ENCODE results near the gene FIZ1.
A peak's percentile ranks its signal among the peaks of the same experiment; 100 is the strongest.

FIZ1 gene

DNA sequence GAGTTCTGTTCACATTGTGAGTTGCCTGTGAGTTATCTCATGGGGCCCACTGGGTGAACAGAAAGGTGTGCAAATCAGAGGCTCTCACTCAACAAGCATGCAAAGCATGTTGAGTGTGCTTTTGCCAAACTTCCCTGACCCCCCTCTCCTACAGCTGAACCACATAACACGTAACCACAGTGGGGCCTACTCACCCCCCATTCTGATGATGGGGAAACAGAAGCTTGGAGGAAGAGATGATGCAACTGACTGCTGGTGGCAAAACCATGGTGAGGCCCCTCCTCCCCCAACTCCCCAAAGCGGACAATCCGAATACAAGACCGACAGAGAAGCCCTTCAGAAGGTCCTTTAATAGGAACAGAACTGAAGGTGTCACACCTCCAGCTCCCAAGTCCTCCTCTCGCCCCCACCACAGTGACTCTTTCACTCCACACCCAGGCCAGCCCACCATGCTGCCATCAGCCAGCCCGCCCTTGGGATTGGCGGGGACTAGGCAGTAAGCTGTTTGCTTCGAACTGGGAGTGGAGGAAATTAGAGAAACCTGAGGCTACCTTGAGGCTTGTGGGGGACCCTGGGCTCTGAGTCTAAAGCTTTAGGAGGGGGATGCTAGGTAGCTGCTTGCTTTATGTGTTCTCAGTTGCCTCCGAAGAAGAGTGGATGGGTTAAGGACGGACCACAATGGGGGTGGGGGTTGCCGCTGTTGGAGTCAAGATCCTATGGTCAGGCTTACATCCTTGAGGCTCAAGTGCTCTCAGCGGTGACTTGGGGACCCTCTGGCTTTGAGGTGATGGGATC lies 21.3 kb upstream of the FIZ1 start:
- H3K4me3 ChIP-seq (replicated peaks; ENCODE audit: insufficient read depth, low read length) = no peak overlapping the region
- H3K27ac ChIP-seq (replicated peaks) = peak overlapping the region; percentile 72
- no peaks in the 10 kb centered on the region for H3K27me3 ChIP-seq (ENCODE audit: insufficient read depth, poor library complexity, severe bottlenecking)
- TF ChIP-seq SPI1 (IDR thresholded peaks at IDR 0.05; ENCODE audit: borderline replicate concordance, low read depth) = no peak
- peak; percentile 91 for TF ChIP-seq POLR2AphosphoS5 (IDR thresholded peaks at IDR 0.05; ENCODE audit: low read depth)
- peak; percentile 95 to 96 for DNase-seq (ENCODE audit: low read depth in 1 of 2, low spot score in 1 of 2)

DNA sequence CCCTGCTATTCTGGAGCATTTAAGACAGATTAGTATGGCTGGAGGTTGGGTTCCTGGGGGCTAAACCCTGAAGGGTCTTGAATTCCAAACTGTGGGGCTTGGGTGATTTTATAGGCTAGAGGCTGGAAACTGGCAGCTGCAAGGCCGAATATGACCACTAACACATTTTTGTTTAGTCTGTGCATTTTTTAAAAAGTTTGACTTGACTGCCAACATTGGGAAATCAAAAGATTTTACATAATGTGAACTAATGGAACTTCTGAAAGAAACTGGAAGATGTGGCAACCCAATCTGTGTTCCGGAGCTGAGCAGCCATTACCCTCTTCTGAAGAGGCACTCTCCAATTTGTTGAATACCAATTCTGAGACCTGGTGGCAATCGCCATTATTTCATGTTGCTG lies 20.0 kb upstream of the FIZ1 start:
- H3K27ac ChIP-seq (replicated peaks) = peak overlapping the region; percentile 72
- DNase-seq (ENCODE audit: low read depth in 1 of 2, low spot score in 1 of 2) = peak in 1 of 2 experiments; percentile 38
- TF ChIP-seq SPI1 (IDR thresholded peaks at IDR 0.05; ENCODE audit: borderline replicate concordance, low read depth) (no peak), POLR2AphosphoS5 (IDR thresholded peaks at IDR 0.05; ENCODE audit: low read depth) (no peak; the same call in 1 of the 2 replicates), GABPA (IDR thresholded peaks at IDR 0.05; ENCODE audit: low read depth) (no peak)
- TF ChIP-seq, protein P1, sequence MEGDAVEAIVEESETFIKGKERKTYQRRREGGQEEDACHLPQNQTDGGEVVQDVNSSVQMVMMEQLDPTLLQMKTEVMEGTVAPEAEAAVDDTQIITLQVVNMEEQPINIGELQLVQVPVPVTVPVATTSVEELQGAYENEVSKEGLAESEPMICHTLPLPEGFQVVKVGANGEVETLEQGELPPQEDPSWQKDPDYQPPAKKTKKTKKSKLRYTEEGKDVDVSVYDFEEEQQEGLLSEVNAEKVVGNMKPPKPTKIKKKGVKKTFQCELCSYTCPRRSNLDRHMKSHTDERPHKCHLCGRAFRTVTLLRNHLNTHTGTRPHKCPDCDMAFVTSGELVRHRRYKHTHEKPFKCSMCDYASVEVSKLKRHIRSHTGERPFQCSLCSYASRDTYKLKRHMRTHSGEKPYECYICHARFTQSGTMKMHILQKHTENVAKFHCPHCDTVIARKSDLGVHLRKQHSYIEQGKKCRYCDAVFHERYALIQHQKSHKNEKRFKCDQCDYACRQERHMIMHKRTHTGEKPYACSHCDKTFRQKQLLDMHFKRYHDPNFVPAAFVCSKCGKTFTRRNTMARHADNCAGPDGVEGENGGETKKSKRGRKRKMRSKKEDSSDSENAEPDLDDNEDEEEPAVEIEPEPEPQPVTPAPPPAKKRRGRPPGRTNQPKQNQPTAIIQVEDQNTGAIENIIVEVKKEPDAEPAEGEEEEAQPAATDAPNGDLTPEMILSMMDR (IDR thresholded peaks at IDR 0.05; ENCODE audit: insufficient read depth, low read length) = no peak
- TF ChIP-seq, protein P2, sequence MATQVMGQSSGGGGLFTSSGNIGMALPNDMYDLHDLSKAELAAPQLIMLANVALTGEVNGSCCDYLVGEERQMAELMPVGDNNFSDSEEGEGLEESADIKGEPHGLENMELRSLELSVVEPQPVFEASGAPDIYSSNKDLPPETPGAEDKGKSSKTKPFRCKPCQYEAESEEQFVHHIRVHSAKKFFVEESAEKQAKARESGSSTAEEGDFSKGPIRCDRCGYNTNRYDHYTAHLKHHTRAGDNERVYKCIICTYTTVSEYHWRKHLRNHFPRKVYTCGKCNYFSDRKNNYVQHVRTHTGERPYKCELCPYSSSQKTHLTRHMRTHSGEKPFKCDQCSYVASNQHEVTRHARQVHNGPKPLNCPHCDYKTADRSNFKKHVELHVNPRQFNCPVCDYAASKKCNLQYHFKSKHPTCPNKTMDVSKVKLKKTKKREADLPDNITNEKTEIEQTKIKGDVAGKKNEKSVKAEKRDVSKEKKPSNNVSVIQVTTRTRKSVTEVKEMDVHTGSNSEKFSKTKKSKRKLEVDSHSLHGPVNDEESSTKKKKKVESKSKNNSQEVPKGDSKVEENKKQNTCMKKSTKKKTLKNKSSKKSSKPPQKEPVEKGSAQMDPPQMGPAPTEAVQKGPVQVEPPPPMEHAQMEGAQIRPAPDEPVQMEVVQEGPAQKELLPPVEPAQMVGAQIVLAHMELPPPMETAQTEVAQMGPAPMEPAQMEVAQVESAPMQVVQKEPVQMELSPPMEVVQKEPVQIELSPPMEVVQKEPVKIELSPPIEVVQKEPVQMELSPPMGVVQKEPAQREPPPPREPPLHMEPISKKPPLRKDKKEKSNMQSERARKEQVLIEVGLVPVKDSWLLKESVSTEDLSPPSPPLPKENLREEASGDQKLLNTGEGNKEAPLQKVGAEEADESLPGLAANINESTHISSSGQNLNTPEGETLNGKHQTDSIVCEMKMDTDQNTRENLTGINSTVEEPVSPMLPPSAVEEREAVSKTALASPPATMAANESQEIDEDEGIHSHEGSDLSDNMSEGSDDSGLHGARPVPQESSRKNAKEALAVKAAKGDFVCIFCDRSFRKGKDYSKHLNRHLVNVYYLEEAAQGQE (IDR thresholded peaks at IDR 0.05; ENCODE audit: insufficient replicate concordance, low read depth) = no peak
- no peak overlapping the region for H3K4me3 ChIP-seq (replicated peaks; ENCODE audit: insufficient read depth, low read length)
- no peaks in the 10 kb centered on the region for H3K27me3 ChIP-seq (ENCODE audit: insufficient read depth, poor library complexity, severe bottlenecking)

DNA sequence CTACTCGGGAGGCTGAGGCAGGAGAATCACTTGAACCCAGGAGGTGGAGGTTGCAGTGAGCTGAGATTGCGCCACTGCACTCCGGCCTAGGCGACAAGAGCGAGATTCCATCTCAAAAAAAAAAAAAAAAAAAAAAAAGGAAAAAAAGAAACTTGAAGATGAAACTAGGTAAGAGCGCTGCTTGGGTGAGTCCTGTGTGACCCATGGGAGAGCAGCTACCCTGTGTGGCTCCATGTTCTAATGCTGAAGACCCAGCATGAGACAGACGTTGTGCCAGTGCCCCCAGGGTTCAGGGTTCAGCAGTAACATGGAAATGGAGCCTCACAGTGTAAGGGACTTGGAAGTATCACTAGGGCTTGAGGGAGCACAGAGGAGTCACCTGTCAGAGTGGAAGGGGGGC lies 19.1 kb upstream of the FIZ1 start:
- DNase-seq (ENCODE audit: low read depth in 1 of 2, low spot score in 1 of 2) = no peak
- Histone ChIP-seq H3K27ac (replicated peaks) (peak overlapping the region; percentile 72), H3K4me3 (replicated peaks; ENCODE audit: insufficient read depth, low read length) (no peak overlapping the region), H3K27me3 (ENCODE audit: insufficient read depth, poor library complexity, severe bottlenecking) (no peaks in the 10 kb centered on the region)
- TF ChIP-seq POLR2AphosphoS5 (IDR thresholded peaks at IDR 0.05; ENCODE audit: low read depth) (no peak; the same call in 1 of the 2 replicates), SPI1 (IDR thresholded peaks at IDR 0.05; ENCODE audit: borderline replicate concordance, low read depth) (no peak), GABPA (IDR thresholded peaks at IDR 0.05; ENCODE audit: low read depth) (no peak)
- TF ChIP-seq, protein P2 (IDR thresholded peaks at IDR 0.05; ENCODE audit: insufficient replicate concordance, low read depth) = no peak
- TF ChIP-seq, protein P1 (IDR thresholded peaks at IDR 0.05; ENCODE audit: insufficient read depth, low read length) = no peak

DNA sequence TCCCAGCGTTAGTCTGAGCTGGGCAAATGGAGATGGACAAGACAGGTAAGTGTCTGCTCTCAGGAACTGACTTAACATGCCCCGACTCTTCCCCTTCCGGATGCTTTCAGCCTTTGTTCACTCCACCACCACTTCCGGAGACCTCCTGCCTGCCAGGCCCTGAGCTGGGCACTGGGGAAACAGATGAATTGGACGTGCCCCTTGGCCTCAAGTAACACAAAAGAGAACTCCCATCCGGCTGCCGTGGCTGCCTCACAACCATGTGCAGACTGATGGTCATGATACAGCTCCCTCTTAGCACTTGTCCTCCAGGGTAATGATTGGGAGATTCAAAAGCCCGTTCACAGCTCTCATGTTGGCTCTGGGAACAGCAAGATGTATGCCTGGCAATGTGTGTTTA lies 18.1 kb upstream of the FIZ1 start:
- TF ChIP-seq GABPA (IDR thresholded peaks at IDR 0.05; ENCODE audit: low read depth) (no peak), SPI1 (IDR thresholded peaks at IDR 0.05; ENCODE audit: borderline replicate concordance, low read depth) (no peak), POLR2AphosphoS5 (IDR thresholded peaks at IDR 0.05; ENCODE audit: low read depth) (no peak)
- TF ChIP-seq, protein P2 (IDR thresholded peaks at IDR 0.05; ENCODE audit: insufficient replicate concordance, low read depth) = no peak
- TF ChIP-seq, protein P1 (IDR thresholded peaks at IDR 0.05; ENCODE audit: insufficient read depth, low read length) = no peak
- DNase-seq (ENCODE audit: low read depth in 1 of 2, low spot score in 1 of 2) = no peak
- H3K27me3 ChIP-seq (ENCODE audit: insufficient read depth, poor library complexity, severe bottlenecking) = no peaks in the 10 kb centered on the region

More for the DNA sequence above, 18.1 kb upstream of the FIZ1 start:
- H3K27ac ChIP-seq (replicated peaks) = 0 out of 2 replicates have a peak overlapping the region, but pooled peaks have one; percentile 2
- H3K4me3 ChIP-seq (replicated peaks; ENCODE audit: insufficient read depth, low read length) = no peak overlapping the region
